DMS153 (cell line): ENCODE results near the gene ADGRD2.

ENCODE experiments used
- DNase-seq: peaks from one replicate; lab custom pipeline; 2025; lab: John Stamatoyannopoulos, UW

ADGRD2 gene

DNA sequence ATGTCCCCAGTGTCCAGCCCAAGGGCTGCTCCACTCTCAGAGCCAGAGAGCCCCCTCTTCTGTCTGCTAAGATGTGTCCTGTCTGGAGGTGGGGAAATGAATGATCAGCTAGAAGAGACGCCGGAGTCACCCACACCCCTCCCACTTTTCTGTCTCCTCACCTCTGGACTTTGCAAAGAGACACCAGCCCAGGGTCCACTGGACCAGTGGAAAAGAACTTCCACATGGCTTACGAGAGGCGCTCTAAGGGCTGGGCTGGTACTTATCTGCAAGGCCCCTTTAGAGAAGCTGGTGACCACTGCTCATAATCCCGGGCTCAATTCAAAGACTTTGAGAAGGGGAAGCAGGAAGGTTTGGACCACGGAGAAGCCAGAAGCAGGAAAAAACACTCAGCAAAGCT is 47.8 kb downstream of the ADGRD2 start:
- DNase-seq: no peak

DNA sequence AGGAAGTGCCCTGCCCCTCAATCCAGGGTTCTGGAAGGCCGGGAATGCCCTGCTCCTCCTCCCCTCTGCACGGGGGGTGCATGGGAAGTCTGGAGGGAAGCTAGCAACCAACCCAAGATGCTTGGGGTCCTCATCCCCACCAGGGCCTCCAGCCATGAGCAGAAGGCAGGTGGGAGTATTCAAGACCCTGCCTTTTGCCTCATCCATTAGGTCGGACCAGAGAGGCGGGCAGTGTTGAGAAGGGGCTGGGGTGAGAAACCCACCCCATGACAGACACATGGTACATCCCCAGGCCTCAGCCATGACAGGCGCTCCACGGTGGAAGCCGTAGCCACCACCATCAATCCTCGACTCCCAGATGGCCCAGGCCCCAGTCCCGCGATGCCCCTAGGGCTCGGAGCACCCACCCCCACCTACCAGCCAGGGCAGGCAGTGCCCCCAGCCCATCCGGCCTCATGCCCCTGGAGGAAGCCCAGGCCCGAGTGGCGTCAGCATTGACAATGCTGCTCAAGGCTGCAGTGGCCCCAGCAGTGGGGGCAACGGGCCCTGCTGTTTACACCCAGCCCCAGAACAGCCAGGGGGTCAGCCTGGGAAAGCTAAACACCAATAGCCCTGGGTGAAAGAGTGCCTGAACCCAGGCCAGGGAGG is 48.4 kb downstream of the ADGRD2 start:
- no peak for DNase-seq

DNA sequence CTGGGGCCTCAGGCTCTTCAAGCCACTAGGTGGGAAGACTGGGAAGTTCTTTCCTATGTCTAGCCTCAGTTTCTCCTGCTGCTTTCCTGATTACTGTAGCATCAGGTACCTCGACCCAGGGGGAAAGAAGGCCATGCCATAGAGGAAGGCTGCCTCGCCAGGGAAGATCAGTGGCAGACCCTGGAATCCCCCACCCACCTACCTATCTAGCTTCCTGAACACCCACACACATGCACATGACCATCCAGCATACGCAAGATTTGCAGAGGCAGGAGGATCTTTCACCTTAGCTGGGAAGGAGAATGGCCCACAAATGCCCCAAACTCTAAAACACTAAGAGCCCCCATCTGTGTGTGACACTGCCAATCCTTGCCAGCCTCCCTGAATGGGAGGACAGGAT is 49.0 kb downstream of the ADGRD2 start:
- no peak for DNase-seq

DNA sequence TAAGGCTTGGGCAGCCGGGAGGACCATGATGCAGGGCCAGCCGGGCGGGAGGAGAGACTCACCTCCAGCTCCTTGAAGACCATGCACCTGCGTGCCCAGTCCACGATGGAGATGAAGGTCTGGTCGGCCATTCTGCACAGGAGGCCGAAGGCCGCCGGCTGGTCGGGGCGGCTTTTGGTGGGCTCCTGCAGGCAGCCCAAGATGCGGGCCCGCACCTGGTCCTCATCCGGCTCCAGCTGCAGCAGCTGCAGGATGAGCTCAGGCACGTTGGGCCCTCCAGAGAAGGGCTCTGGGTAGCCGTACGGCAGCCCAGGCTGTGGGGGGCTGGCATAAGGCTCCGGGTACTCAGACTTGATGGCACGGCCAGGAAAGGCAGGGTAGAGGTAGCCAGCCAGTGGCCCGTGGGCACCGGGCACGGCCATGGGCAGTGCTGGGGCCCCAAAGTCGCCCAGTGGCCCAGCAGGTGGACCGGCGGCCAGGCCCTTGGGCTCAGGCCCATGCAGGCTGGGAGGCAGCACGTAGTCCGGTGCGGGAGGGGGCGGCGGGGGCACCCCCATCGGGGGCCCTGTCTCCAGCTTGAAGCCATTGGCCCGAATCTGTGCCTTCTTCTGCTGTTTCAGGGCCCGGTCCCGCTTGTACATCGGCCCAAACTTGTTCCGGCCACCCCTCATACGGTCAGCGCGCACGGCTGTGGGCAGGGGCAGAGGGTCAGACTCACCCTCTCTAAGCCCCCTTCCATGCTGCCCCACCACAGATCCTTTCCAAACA is 50.0 kb downstream of the ADGRD2 start:
- no peak for DNase-seq

DNA sequence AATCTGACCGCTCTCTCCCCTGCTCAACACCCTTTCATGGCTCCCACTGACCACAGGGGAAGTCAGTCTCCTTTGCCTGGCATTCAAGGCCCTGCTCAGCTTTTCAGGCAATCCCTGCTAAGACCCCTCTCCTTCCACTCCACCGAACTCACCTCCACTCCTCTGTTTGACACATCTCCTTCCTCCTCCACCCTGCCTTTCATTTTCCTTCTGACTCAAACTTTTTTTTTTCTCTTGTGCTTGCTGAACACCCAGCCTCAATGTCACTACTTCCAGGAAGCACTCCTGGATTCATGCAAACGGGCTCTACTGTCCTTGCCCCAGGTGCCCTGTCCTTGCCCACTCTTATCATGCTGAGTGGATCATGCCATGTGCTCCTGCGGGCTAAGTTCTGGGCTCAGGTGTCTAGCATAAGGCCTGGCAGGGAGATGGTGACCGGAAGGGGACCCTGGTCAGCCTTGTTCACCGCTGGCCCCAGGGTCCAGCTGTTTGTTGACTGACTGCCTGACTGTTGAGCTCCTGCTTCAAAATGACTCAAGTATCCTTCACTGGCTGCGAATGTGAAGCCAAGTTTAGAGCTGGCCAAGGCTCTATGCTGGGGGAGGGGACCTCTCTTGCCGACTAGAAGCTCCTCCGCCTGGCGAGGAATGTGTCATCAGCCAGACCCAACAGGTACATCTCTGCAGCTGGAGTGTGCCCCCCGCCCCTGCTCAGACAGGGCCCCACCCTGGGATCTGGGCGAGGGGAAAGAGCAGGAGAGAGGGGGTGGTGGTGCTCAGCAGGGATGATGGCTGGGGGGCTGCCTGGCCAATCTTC is 50.8 kb downstream of the ADGRD2 start:
- no peak for DNase-seq

DNA sequence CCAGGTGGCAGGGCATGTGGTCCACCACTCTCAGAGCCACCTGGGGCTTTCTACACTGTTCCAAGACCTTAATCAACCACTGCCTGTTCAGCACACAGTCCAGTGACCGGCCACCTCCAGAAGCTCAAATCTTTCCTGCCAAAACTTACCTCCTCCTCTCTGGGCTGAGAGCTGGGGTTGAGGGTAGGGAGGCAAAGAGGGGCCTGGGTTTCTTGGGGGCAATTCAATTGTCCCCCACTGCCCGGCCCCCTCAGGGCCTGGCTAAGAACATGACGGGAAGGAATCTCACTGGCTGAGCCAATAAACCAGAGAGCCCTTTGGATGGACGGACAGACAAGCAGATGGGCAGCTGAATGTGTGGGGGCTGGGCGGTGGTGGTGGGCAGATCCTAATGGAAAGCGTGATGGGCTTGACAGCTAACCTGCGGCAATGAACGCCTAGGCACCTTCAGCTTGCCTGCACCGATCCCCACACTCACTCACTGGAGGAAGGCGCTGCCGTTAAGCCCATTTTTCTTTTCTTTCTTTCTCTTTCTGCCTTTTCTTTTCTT is 51.6 kb downstream of the ADGRD2 start:
- DNase-seq: no peak

DNA sequence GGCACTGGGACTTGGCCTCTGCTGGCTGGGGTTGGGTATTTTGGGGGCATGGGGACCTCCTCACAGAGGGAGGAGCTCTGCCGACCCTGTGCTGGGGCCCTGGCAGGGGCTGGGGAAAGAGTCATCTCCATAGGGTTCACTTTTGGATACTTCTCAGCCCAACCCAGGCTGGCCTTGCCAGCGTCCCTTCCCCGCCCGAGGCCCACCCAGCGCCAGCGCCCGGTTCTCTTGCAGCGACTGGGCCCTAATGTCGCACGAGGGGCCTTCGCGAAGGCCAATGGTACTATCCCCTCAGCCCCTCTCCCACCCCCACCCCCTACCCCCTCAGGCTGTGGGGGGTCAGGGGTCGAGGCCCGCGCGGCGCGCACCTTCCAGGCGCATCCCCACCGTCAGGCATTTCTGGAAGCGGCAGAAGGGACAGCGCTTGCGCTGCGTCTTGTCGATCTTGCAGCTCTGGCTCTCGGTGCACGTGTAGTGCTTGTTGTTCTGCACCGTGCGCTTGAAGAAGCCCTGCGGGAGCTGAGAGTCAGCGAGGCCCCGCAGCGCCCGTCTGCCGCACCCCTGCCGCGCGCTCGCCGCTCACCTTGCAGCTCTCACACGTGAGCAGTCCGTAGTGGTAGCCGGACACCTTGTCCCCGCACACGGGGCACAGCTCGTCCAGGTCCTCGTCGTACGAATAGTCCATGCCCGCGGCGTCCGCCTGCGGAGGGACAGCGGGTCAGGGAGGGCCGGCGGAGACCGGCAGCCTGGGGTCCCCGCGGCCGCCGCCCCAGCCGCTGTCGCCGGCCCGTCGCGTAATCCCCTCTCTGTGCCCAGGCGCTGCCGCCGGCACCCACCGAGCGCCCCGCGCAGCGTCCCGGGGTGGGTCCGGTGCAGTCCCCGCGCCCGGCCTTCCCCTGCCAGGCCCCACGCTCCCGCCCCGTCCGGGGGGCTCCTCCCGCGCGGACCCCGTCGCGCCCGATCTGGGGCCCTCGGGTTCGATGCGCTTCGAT is 52.8 kb downstream of the ADGRD2 start:
- DNase-seq: no peak

DNA sequence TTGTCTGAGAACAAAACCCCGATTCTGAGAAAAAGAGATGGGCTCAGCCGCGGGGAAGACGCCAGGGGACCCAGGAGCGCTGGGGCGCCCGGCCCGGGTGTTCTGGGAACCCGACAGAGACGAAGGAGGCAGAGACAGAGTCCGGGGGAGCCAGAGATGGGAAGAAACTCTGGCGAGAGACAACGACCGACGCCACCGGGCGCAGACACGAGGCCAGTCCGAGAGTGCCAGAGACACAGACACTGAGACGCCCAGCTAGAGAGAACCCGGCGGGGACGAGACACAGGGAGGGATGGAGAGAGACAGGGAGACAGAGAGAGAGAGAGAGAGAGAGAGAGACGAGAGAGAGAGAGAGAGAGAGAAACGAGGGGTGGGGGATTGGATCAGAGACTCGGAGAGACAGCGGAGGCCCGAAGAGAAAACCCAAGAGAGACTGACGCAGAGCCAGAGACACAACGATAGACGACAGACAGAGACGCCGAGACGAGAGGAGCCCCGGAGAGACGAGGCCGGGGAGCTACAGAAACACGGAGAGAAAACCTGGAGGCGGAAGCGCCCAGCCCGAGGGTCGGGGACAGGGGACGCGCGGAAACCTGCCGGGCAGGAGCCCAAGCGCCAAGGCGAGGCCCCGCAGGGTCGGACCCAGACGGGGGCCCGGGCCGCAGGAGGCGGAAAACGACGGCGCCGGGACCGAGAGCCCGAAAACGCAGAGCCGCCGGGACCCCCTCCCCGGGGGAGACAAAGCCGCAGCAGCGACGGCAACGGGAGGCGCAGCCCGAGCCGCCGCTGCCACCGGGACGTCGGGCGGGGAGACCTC is 53.7 kb downstream of the ADGRD2 start:
- no peak for DNase-seq

DNA sequence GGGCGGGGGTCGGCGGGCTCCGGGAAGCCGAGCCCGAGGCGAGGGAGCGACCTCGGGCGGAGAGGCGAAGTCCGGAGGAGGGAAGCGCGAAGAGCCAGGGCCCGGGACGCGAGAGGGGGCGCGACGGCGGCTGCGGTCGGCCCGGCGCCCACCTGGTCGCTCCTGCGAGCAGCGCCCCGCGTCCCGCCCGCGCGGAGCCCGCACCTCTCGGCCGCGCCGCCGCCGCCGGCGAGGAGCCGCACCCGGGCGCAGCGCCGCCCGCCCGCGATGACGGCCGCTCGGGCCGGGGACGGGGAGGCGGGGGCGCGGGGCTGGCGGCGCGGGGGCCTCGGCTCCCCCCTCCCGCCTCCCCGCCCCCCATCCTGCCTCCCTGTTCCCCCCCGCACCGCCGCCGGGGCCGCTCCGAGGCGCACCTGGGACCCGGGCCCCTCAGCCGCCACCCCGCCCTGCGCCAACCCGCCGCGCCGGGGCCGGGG is 54.3 kb downstream of the ADGRD2 start:
- DNase-seq: no peak

DNA sequence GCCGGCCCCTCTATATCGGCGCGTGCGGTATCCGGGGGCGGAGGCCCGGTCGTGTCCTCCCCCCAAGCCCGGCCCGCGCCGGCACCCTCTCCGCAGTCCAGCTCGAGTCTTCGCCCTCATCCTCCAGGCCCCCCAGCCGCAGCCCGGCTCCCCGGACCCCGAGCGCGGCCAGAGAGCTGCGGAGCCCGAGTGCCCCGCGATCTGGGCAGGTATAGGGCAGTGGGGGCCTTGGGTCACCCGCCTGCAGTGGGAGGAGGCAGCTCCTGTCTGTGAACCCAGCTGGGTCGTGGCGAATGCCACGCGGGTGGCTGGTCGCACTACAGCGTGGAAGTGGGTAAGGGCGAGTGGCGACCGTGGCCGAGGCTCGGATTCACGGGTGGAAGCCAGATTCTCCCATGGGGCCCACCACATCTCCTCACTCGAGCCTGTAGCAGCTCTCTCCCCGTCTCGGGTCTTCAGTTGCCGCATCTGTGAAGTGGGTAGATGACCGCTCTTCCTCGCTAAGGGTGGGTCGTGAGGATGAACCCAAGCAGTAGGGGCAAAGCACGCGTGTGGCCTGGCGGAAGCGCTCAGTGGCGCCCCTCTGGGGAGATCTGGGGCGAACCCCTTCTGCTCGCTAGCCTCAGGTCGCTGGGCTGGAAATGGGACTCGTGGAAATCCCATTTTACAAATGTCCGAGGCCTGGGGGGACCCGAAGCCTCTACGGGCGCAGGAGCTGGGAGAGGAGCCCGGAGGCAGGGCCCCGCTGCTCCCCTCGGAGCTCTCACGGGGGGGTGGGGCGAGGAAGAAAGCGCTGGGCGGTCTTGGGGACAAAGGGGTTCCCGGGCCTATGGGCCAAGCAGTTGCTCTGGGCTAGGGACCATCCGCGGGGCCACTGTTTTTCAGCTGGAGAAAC is 55.0 kb downstream of the ADGRD2 start:
- DNase-seq: no peak

DNA sequence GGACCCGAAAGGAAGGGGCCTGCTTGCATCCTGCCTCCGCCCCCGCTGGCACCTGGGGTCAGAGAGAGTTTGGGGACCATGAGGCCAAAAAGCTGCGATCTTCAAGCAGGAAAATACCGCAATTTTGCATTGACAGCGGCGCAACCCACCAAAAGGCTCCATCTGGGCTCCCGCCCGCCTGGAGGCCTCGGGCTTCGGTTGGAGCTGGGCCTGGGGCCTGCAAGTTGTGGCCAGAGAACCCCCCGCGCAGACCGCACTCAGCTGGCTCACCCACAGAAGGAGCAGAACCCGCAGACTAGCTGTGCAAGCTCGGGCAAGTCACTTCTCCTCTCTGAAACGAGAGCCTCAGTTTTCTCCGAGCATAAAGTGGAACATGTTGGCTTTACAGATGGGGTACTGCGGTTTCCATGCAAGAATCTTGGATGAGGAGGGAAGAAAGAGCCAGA is 55.7 kb downstream of the ADGRD2 start:
- DNase-seq: no peak

DNA sequence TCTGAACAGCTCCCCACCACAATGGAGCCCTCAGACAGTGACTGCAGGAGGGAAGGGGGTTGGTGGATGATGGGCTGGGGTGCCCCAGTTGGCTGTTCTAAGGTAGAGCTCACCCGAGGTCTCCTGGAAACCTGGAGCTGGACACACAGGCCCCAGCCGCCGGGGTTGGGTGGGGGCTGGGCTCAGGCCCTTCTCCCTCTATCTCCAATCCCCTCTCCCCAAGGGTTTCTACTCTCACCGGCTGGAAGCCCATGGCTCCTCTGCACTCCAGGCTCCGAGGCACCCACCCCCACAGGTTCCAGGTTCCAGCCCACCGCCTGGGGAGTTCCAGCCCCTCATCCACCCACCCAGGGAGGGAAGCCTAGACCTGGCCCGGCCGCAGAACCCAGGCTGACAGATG is 56.2 kb downstream of the ADGRD2 start:
- no peak for DNase-seq

DNA sequence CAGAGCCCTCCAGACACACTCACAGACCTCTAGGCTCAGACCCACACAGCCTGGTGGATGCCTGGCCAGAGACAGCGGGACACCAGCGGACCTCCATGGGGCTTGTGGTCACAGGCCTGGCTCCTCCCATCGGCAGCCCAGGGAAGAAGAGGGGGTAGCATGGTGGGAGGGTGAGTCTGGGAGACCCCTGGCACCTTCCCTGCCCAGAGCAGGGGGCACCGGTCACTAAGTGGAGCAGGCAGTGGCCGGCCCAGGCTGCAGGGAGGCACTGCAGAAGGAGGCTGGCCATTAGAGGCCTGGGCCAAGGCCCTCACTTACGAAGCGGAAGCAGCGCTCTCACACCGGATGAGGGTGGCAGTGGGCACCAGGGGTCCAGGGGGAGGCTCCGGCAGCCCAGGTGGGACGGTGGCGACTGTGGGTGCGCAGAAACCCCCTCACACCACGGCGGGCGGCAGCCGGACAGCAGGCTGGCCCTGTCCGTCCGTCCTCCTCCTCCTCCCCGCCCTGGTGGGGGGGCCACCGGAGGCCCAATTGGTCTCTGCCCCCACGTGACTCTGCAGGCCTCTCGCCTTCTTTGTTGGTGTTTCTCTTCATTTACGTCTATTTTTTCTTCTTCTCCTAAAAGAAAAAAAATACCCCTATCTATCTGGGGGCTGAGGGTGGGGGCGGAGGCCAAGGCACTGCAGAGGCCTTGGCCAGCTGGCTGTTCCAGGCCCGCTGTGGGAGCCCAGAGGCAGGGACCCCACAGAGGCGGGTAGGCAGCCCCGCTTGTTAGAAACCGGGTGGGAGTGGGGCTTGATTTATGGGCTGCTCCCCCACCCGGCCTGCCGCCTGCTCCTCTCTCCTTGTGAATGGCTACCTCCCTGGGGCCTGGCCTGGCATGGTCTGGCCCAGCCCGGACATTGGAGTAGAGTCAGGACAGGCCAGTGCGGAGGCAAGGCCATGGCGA is 57.0 kb downstream of the ADGRD2 start, which contains the start of gene NR5A1:
TSS of gene NR5A1 (minus strand) at position 469 of the 949 bp plus-strand sequence. CDS start 4,004 bp downstream, outside the sequence.
- no peak for DNase-seq

DNA sequence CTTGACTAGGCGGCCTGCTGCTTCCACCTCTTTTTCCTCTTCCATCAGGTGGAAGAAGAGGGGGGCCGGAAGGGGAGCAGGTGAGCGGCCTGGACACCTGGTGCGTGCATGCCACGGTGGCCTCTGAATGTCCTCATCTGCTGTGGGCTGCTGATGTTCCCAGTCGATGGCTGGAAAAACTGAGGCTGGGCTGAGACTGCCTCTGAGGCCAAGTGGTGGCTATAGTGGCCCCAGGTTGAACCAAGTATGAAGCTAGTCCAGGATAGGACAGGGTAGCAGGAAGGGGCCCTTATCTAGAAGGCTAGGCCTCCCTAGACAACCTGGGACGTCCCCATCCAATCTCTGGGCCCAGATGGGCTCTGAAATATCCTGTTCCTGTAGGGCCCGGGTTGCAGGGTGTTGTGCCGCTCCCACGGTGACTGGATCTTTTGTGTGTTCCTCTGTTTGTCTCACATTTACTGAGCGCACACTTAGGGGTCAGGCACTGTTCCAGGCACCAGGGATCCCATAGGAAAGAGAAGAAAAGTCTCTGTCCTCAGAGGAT is 57.7 kb downstream of the ADGRD2 start:
- no peak for DNase-seq

DNA sequence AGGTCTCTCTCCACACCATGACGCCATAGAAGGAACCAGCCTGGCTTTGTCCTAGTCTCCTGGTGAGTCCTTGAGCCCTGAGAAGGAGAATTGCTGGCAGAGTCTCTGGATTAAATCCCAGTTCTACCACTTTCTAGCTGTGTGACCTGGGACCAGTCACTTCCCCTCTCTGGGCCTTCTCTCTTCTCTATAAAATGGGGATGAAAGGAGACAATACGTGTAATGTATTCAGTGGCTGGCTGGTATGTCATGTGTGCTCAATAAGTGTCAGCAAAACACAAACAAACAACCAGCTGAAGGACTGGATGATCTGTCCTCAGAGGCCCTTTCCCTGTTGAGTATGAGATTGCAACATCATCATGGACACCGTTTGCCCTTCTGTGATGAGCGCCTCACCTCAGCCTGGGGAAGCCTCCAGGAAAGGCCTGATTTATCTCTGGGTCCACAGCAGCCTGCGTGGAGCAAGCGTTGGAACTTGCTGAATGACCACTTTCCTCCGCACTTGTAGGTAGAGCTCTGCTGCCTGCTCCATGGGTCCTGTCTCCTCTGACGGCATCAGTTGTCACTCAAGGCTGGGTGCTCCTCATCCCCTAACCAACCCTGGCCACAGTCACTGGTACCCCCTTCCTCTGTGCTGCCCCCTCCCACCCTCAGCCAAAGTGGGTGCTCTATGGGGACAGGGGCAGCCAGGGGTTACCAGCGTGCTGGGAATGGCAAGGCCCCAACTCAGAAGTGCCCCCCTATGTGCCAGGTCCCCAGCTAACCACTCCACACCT is 60.6 kb downstream of the ADGRD2 start:
- no peak for DNase-seq

DNA sequence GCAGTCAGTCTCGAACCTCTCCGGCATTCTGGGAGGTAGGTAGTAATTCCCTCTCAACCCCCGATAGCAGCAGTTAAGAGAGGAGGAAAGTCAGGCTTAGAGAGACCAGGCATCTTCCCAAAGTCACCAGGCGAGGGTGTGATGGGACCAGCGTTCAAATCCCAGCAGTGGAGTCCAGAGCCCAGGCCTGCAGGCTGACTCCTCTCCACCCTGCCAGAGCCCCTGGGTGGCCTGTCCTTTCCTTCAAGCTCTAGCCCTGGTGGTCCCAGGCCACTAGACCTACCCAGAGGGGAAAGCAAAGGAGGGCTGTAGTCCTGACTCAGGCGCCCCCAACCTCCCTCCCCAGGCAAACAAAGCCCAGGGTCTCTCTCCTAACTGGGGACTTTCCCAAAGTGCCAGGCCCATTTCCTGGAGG is 61.2 kb downstream of the ADGRD2 start:
- DNase-seq: no peak
